Urothelium cell line (cell line): Measurements from ENCODE around the gene GSG1L.

Experiments
- DNase-seq: peaks from one replicate; pipeline ENCODE4 v3.0.0; 2011; ENCODE audit warnings: low spot score, mixed read lengths
- FAIRE-seq: peaks from 2 replicates; lab custom pipeline; 2011; peaks lifted over from hg19 to GRCh38; lab: Jason Lieb, UNC

The GSG1L gene

DNA sequence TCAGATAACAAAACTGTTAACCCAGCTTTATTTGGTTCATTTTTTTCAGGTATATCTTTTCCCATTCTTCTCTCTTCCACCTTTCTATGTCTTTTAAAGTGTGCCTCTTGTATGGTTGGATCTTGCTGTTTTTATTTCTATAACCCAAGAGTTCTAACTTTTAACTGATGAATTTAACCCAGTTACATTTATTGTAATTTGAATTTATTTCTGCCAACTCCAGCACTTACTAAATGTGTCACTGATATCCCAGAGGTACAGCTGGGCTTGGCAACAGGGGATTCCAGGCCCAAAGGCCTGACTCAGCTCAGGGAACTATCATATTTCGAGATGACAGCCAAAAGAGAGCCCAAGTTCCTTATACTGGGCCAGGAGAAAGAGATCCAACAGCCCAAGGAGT lies 200.1 kb downstream of the GSG1L start:
- no peak for FAIRE-seq
- no peak for DNase-seq

GRCh38 chr16:27862953-27863352 lies 200.6 kb downstream of the GSG1L start:
- no peak for FAIRE-seq
- no peak for DNase-seq

DNA sequence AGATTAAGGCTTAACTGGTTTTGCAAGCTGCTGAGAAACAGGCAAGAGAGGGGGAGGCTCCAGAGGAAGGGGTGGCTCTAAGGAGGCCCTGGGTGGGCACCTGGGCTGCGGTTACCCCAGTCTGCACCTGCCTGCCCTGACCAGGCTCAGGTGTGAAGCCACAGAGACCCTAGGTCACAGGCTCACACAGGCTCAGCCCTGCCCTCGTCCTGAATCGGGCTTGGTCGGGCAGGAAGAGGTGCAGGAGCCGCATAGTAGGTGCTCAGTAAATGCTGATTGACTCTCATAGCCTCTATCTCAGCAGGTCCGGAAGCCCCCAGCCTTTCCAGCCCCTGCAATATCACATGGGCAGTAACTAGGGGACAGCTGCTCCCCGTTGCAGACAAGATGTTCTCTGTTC lies 203.4 kb downstream of the GSG1L start:
- no peak for DNase-seq
- no peak for FAIRE-seq

- FAIRE-seq: no peak
- DNase-seq: no peak
These were observed 204.5 kb downstream of the GSG1L start for GRCh38 chr16:27859020-27859419.

DNA sequence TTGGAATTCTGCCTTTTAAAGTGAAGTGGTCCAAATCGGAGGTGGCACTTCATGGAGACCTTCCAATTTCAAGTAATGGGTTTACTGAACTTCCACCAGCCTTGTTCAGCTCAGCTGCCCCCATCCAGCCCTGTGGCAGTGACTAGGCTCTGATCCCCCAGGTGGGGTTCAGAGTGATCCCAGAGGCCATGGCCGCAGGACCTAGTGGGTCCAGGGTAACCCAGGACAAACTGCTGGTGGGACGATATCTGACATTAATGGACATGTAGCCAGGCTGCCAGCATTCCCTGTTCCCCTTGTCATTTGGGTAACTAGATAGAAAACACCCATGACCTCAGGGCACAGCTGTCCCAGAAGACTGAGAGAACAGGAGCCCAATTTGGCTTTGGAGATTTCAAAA lies 209.9 kb downstream of the GSG1L start:
- DNase-seq: no peak
- no peak for FAIRE-seq

DNA sequence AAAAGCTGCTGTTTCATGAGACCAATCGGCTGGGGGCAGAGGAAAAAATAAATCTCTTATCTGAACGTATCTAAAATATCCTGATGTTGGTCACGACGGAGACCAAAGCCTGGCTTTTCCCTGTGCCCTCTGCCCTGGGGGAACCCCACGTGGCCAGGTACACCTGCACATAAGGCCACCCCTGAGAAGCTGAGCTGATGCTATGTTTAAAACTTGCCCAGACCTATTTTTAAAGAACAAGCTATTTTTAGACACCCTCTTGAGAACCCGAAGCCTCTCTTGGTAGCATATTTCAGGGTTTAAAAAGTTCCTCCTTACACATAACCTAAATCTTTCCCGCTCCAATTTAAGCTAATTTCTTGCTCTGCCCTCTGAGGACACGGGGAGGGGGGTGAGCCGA lies 210.4 kb downstream of the GSG1L start:
- FAIRE-seq: no peak
- DNase-seq: no peak

- DNase-seq (no peak), FAIRE-seq (no peak)
These were observed 210.8 kb downstream of the GSG1L start for GRCh38 chr16:27852681-27853080.

GRCh38 chr16:27852116-27852515 lies 211.4 kb downstream of the GSG1L start:
- DNase-seq: no peak
- FAIRE-seq: no peak

DNA sequence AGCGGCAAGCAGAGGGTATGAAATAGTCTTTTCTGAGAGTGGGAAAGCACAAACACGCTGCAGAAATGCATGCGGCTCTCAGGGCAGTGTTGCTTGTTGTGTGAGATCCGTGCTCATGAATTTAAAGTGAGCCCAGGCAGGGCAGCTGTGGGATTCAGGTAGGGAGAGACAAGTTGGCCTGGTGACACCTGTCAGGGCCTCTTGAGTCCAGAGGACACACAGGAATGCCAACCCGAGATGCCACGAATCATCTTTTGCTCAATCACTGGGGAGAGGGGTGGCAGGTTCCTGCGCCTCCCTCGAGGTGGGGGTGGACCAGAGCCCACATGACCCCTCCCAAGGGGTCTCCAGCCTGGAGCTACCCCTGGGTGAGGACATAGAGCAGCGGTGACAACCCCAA lies 211.9 kb downstream of the GSG1L start:
- no peak for FAIRE-seq

GRCh38 chr16:27849621-27850020 lies 213.9 kb downstream of the GSG1L start:
- DNase-seq (no peak), FAIRE-seq (no peak)

More for the DNA sequence above, 211.9 kb downstream of the GSG1L start:
- DNase-seq: no peak

DNA sequence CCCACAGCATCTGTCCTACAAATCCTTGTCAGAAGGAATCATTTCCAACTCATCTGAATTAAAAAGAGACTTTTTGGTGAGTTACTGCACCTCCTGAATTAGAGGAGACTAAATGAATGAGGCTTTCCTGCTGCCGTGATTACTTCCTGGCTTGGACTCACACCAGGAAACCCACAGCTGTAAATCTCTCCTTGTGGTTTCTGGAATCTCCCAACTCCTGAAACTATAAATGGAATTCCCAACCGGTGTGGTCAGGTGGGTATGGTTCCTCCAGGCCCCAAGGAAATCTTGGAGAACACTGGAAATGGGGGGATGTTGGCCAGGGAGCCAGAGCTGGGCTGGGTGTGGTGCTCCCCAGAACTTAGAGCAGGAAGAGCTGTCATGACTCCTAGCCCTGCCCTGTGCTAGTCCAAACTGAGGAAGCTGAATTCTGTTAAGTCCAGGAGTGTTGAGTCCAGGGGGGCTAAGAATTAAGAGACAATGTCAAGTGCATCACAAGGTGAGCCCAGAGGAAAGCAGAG lies 216.4 kb downstream of the GSG1L start:
- FAIRE-seq (no peak), DNase-seq (peak; percentile 44)

DNA sequence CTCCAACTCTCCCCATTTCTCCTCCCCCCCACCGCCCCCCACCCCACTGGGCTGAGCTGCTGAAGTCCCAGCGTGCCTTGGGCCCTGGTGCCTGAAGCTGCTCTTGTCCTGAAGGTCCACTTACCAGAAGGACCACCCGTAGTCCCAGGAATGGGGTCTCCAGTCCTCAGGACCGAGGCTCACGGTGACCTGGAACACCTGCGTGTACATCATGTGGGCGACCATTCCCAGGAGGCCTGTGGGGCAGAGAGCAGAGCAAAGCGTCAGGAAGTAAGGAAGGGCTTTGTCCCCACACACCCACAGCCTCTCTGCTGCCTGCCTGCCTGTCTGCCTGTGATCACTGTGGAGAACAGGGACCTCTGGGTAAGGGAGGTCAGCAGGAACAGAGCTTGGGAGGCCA lies 218.7 kb downstream of the GSG1L start:
- DNase-seq (no peak), FAIRE-seq (no peak)

GRCh38 chr16:27843800-27844199 lies 219.7 kb downstream of the GSG1L start:
- FAIRE-seq (no peak), DNase-seq (peak; percentile 14)

- FAIRE-seq (peak; percentile 77), DNase-seq (no peak)
These were observed 221.6 kb downstream of the GSG1L start for GRCh38 chr16:27841911-27842310.

- DNase-seq (no peak), FAIRE-seq (no peak)
These were observed 222.3 kb downstream of the GSG1L start for GRCh38 chr16:27841061-27841801.

DNA sequence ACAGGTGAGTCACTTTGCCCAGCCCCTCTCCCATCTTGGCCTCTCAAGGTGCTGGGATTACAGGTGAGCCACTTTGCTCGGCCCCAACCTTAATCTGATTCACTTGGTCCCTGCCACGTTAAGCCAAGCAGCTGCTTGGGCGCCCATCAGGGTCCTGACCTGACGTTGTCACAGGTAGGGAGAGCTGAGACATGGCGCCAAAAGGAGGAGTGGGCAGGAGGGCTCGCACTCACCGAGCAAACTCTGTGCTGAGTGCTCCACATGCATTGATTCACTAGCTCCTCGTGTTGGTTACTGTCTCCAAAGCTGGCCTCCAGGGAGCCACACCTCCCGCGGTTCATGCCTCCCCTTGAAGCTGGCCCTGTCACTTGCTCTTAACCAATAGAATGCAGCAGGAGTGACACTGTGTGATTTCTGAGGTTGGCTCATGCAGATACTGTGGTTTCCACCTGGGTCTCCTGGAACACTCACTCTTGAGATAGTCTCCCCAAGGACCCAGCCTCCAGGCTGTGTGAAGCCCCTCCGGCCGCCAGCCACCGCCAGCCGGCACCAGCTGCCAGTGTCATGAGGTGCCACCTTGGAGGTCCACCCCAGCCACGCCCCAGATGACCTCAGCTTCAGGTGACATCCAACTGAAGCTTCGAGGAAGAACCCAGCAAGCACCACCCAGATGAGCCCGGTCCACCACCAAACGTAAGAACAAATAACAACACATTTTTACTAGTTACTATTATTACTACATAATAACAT lies 223.0 kb downstream of the GSG1L start:
- FAIRE-seq (no peak), DNase-seq (no peak)

GRCh38 chr16:27839419-27839818 lies 224.1 kb downstream of the GSG1L start:
- DNase-seq (no peak), FAIRE-seq (no peak)

- no peak for DNase-seq
- FAIRE-seq: no peak
These were observed 224.9 kb downstream of the GSG1L start for GRCh38 chr16:27838536-27839175.

- DNase-seq (no peak), FAIRE-seq (no peak)
These were observed 233.5 kb downstream of the GSG1L start for GRCh38 chr16:27829975-27830374.

- no peak for DNase-seq
- no peak for FAIRE-seq
These were observed 234.8 kb downstream of the GSG1L start for GRCh38 chr16:27828671-27829070.

DNA sequence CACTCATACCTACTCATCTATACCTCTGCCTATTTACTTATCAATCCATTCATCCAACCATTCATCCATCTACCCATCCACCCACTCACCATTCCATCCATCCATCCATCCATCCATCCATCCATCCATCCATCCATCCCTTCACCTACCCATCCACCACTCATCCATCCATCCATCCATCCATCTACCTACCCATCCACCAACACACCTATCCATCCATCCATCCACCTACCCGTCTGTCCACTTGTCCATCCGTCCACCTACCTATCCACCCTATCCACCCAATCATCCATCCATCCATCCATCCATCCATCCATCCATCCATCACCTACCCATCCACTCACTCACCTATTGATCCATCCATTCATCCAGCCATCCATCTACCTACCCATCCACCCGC lies 235.7 kb downstream of the GSG1L start:
- DNase-seq: no peak
- FAIRE-seq: peak; percentile 90

DNA sequence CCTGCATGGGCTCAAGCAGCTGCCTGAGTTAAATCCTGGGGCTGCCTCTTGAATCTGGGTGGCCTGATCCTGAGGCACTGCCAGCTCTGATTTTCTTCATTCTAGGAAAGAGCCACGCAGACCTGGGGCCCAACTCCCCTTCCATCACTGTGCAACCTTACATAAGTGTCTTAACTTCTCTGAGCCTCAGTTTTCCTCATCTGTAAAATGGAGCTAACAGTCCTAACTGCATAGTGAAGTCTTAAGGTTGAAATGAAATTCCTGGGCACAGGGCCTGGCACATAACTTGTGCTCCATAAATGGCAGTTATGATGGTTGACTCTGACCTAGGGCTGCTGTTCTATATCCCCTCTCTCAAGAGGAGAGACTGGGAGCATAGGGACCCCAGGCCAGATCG lies 236.6 kb downstream of the GSG1L start:
- DNase-seq (no peak), FAIRE-seq (no peak)
